Uterine smooth muscle cell (primary cell): ENCODE results near the gene SMYD4. TPM values are rescaled to one million over a fixed set of nuclear protein-coding genes. Genes with fewer than 3 reads are reported as not detected.

Experiments
- total RNA-seq: library from RNA; depleted of rRNA; stranded (reverse); fragments of >200 nt; gene quantifications from 2 replicates; pipeline ENCODE4 v1.2.3, GENCODE V29; 2014

Gene SMYD4
- total RNA-seq: 9.5 and 11.7 TPM in 2 replicates

GRCh38 chr17:1829592-1830257, at the start of gene SMYD4, which contains the start of gene RPA1:
Gene SMYD4 (minus strand): TSS chr17:1829902. CDS start chr17:1827994, 1,908 bp downstream.
Gene RPA1 (plus strand): TSS chr17:1830005. CDS start chr17:1830094, 89 bp downstream.

GRCh38 chr17:1742371-1743087, 87.2 kb downstream of the SMYD4 start, which contains the start of gene SERPINF2:
Gene SERPINF2 (plus strand): TSS chr17:1742871. CDS start chr17:1744996, 2,125 bp downstream.

Other genes starting within 250 kb of the SMYD4 start
- gene SLC43A2, start 201.1 kb downstream of the SMYD4 start, total RNA-seq: 2.1 and 2.9 TPM in 2 replicates
- gene SCARF1, start 184.2 kb downstream of the SMYD4 start, total RNA-seq: 0.25 and 0.44 TPM in 2 replicates
- 5.2 and 5.6 TPM in 2 replicates for gene RILP, start 180.0 kb downstream of the SMYD4 start, total RNA-seq
- 112 and 125 TPM in 2 replicates for gene PRPF8, start 145.0 kb downstream of the SMYD4 start, total RNA-seq
- 2.3 and 4.6 TPM in 2 replicates for gene TLCD2, start 119.5 kb downstream of the SMYD4 start, total RNA-seq
- 27.9 and 33.6 TPM in 2 replicates for gene WDR81, start 105.2 kb downstream of the SMYD4 start, total RNA-seq
- gene SERPINF2, start 87.0 kb downstream of the SMYD4 start, total RNA-seq: under 0.01 TPM in 1 of 2 replicates, not detected in the other
- gene SERPINF1, start 67.8 kb downstream of the SMYD4 start, total RNA-seq: 36.1 and 86.2 TPM in 2 replicates
- gene RPA1, start 103 bp upstream of the SMYD4 start, total RNA-seq: 33.1 and 48.7 TPM in 2 replicates
- 0.11 and 0.12 TPM in 2 replicates for gene RTN4RL1, start 195.4 kb upstream of the SMYD4 start, total RNA-seq
- 26.1 and 28.7 TPM in 2 replicates for gene DPH1, start 200.3 kb upstream of the SMYD4 start, total RNA-seq
- 35.0 and 49.7 TPM in 2 replicates for gene OVCA2, start 212.1 kb upstream of the SMYD4 start, total RNA-seq
- 60.7 and 107 TPM in 2 replicates for gene HIC1, start 225.2 kb upstream of the SMYD4 start, total RNA-seq